Prostate gland (tissue), 2 donors: ENCODE data around the gene USP11.

Experiments
- POLR2AphosphoS5 ChIP-seq: sonication (generic); formaldehyde crosslinking; IDR thresholded peaks from one replicate; pipeline ENCODE4 v1.6.1; 2017; ENCODE audit warnings: antibody characterized with exemption
- TF ChIP-seq, protein P1 (sequence below), 4 experiments: fragments of 200-600 bp in 2 of 4; fragments of 450-650 bp in 2 of 4; sonication (generic) in 2 of 4; IDR thresholded peaks; 1 replicate in 3 of 4; 2 replicates in 1 of 4; pipeline ENCODE4 v1.5.1; 2016 to 2019; ENCODE audit warnings: antibody characterized with exemption in 4 of 4, mild to moderate bottlenecking in 2 of 4, moderate library complexity in 2 of 4

DNA sequence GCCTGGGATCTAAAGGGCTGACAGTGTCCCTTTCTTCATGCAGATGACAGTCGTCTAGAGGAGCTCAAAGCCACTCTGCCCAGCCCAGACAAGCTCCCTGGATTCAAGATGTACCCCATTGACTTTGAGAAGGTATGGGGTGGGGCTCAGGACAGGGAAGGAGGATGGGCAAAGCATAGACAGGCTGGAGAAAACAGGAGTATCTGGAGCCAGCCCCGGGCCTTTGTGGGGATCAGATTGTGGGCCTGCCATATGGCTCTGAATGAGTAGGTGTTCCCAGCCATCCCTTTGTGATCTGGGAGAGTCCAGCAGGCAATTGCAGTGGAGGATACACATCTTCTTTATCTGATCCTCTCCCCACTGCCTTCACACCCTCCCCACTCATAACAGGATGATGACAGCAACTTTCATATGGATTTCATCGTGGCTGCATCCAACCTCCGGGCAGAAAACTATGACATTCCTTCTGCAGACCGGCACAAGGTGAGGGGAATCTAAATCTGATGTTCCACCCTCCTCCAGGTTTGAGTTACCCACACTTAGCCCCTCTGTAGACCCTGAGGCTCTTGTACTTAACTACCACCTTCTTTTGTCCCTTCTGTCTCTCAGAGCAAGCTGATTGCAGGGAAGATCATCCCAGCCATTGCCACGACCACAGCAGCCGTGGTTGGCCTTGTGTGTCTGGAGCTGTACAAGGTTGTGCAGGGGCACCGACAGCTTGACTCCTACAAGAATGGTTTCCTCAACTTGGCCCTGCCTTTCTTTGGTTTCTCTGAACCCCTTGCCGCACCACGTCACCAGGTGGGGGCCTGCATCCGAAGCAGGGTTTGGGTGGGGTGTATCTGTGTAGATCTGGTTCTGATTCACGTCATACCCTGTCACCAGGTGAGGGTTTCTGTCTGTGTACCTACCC lies 20.2 kb upstream of the USP11 start:
- TF ChIP-seq, protein P1, sequence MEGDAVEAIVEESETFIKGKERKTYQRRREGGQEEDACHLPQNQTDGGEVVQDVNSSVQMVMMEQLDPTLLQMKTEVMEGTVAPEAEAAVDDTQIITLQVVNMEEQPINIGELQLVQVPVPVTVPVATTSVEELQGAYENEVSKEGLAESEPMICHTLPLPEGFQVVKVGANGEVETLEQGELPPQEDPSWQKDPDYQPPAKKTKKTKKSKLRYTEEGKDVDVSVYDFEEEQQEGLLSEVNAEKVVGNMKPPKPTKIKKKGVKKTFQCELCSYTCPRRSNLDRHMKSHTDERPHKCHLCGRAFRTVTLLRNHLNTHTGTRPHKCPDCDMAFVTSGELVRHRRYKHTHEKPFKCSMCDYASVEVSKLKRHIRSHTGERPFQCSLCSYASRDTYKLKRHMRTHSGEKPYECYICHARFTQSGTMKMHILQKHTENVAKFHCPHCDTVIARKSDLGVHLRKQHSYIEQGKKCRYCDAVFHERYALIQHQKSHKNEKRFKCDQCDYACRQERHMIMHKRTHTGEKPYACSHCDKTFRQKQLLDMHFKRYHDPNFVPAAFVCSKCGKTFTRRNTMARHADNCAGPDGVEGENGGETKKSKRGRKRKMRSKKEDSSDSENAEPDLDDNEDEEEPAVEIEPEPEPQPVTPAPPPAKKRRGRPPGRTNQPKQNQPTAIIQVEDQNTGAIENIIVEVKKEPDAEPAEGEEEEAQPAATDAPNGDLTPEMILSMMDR (IDR thresholded peaks at IDR 0.05), result no peak
- no peak for TF ChIP-seq POLR2AphosphoS5
